ENCODE results near the gene INTS11.

Gene INTS11

DNA sequence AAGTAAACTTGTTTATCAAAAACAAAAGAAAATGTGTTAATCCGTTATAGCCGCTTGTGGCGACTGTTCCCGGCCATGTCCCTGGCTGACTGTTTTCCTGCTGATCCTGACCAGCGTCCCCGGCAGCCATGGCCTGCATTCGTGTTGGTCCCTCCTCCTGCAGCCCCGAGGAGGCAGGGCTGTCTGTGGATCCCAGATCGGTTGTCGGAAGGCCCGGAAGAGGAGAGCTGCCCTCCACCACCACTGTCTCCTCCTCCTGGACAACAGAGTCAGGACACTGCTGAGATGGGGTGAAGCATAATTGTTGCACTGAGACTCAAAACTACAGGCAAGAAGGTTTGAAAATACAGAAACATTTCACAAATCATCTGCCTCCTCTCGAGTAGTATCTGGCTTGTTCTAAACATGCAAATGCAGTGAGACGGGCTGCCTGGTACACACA, 37.5 kb upstream of the INTS11 start:
- 0 out of 3 replicates have a peak, but pooled peaks have one; percentile 2 for ATAC-seq
- TF ChIP-seq CSDC2 (CRISPR knock-in tag; IDR thresholded peaks at IDR 0.05), result no peak
- TF ChIP-seq ZFP3 (CRISPR knock-in tag; IDR thresholded peaks at IDR 0.05), result no peak
- TF ChIP-seq ZFP30 (CRISPR knock-in tag; IDR thresholded peaks at IDR 0.05), result no peak
- TF ChIP-seq, protein P1, sequence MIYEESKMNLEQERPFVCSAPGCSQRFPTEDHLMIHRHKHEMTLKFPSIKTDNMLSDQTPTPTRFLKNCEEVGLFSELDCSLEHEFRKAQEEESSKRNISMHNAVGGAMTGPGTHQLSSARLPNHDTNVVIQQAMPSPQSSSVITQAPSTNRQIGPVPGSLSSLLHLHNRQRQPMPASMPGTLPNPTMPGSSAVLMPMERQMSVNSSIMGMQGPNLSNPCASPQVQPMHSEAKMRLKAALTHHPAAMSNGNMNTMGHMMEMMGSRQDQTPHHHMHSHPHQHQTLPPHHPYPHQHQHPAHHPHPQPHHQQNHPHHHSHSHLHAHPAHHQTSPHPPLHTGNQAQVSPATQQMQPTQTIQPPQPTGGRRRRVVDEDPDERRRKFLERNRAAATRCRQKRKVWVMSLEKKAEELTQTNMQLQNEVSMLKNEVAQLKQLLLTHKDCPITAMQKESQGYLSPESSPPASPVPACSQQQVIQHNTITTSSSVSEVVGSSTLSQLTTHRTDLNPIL (CRISPR knock-in tag; IDR thresholded peaks at IDR 0.05; ENCODE audit: low read depth), result no peak
- no peak for TF ChIP-seq ZC3H10 (CRISPR knock-in tag; IDR thresholded peaks at IDR 0.05)
- no peak for TF ChIP-seq PPARA (CRISPR knock-in tag; IDR thresholded peaks at IDR 0.05; ENCODE audit: borderline replicate concordance)
- no peak for TF ChIP-seq GLIS3 (CRISPR knock-in tag; IDR thresholded peaks at IDR 0.05)
- TF ChIP-seq RARB (CRISPR knock-in tag; IDR thresholded peaks at IDR 0.05), result no peak
- TF ChIP-seq, protein P2, sequence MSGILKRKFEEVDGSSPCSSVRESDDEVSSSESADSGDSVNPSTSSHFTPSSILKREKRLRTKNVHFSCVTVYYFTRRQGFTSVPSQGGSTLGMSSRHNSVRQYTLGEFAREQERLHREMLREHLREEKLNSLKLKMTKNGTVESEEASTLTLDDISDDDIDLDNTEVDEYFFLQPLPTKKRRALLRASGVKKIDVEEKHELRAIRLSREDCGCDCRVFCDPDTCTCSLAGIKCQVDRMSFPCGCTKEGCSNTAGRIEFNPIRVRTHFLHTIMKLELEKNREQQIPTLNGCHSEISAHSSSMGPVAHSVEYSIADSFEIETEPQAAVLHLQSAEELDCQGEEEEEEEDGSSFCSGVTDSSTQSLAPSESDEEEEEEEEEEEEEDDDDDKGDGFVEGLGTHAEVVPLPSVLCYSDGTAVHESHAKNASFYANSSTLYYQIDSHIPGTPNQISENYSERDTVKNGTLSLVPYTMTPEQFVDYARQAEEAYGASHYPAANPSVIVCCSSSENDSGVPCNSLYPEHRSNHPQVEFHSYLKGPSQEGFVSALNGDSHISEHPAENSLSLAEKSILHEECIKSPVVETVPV (CRISPR knock-in tag; IDR thresholded peaks at IDR 0.05), result no peak

DNA sequence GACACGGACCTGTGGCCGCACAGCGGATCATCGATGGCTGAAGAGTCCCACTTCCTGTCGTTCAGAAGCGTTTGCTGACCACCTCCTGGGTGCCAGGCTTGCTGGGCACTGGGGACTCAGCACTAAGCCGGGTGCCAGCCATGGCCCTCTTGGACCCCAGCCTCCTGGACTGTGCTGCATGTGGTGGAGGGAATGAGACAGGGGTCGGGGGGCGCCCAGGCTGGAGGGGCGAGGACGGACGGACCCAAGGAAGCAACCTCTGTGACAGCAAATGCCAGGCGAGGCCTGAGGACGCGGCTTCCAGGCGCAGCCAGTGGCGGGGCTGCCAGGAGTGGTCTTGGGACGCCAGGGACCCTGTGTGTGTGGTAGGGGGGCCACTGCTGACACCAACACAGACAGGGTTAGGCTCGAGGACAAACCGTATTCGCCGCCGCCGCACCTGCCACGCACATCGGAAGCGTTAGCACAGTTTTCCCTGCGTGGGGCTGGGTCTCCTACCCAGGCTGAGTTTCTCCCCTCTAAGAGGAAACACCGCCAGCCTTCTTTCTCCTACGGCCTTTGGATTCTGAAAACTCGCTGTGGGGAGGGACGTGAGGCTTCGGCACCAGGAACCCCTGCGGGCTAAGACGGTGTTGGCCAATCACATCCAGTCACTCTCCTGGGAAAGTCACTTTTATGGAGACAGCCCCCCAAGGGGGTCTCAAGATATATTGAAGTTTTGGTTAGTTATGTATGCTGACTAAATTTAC, 36.9 kb upstream of the INTS11 start:
- no peak for TF ChIP-seq ZFP30 (CRISPR knock-in tag; IDR thresholded peaks at IDR 0.05)
- no peak for ATAC-seq

DNA sequence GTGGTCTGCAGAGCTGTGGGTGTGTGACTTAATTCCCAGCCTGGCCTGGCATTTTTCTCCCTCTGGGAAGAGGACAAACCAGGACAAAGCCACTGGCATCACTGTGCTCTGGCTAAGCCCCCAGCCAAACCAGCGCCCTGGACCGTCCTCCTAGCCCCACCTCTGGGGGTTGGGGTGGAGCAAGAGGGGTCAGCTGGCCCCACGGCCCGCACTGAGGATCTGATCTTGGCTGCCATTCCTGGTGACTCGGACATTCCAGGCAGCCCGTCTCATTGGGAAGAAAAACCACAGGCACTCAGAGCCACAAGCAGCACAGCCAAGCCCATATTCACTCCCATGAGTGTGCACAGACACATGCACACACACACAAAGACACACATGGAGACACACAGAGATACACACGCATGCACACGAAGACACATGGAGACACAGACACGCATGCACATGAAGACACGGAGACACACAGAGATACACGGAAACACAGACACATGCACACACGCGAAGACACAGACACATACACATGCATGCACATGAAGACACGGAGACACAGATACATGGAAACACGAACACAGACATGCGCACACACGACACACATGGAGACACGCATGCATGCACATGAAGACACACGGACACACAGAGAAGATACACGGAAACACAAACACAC, 36.2 kb upstream of the INTS11 start:
- ATAC-seq, result peak; percentile 86
- TF ChIP-seq SNAI2 (CRISPR knock-in tag; IDR thresholded peaks at IDR 0.05) (no peak), ZNF565 (CRISPR knock-in tag; conservative IDR thresholded peaks at IDR 0.05; ENCODE audit: low read depth) (no peak), ZC3H10 (CRISPR knock-in tag; IDR thresholded peaks at IDR 0.05) (no peak)
- TF ChIP-seq, protein P3, sequence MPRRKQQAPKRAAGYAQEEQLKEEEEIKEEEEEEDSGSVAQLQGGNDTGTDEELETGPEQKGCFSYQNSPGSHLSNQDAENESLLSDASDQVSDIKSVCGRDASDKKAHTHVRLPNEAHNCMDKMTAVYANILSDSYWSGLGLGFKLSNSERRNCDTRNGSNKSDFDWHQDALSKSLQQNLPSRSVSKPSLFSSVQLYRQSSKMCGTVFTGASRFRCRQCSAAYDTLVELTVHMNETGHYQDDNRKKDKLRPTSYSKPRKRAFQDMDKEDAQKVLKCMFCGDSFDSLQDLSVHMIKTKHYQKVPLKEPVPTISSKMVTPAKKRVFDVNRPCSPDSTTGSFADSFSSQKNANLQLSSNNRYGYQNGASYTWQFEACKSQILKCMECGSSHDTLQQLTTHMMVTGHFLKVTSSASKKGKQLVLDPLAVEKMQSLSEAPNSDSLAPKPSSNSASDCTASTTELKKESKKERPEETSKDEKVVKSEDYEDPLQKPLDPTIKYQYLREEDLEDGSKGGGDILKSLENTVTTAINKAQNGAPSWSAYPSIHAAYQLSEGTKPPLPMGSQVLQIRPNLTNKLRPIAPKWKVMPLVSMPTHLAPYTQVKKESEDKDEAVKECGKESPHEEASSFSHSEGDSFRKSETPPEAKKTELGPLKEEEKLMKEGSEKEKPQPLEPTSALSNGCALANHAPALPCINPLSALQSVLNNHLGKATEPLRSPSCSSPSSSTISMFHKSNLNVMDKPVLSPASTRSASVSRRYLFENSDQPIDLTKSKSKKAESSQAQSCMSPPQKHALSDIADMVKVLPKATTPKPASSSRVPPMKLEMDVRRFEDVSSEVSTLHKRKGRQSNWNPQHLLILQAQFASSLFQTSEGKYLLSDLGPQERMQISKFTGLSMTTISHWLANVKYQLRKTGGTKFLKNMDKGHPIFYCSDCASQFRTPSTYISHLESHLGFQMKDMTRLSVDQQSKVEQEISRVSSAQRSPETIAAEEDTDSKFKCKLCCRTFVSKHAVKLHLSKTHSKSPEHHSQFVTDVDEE (CRISPR knock-in tag; IDR thresholded peaks at IDR 0.05), result 0 out of 2 replicates have a peak, but pooled peaks have one; percentile 13

DNA sequence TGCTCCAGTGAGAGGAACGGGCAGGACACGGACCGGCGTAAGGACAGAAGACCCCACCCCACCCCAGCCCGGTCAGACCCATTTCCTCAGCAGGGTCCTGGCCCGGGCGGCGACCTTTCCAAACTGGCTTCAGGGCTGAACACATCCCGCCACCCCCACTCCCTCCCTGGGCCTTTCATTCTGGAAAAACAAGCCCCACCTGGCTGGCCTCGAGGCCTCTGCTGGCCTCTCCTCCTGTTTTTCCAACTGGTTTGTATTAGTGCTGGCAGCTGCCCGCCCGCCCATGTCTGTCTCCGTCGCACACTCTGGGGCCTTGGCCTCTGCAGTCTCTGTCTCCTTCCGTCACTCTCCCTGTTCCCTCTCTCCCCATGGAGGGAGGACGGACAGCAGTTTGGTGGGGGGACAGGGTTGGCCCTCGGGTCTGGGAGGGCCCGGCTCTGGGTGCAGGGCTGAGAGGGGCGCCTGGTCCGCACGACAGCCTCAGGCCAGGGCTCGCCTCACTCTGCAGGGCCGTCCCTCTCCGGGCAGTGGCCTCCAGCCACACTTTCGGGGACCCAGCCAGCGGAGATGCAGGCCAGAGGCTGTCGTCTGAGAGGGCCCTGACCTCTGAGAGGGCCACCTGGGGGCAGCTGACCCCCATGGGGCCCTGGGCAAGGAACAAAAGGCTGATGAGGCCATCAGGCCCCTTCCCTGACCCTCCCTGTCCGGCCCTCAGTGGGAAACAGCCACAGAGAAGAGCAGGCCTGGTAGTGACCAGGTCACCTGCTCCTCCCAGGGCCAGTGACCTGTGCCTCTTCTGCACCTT, 35.4 kb upstream of the INTS11 start:
- TF ChIP-seq ZNF70 (CRISPR knock-in tag; IDR thresholded peaks at IDR 0.05) (0 out of 2 replicates have a peak, but pooled peaks have one; percentile 6), ARNTL (CRISPR knock-in tag; IDR thresholded peaks at IDR 0.05; ENCODE audit: borderline replicate concordance, low read depth) (no peak), ZNF565 (CRISPR knock-in tag; conservative IDR thresholded peaks at IDR 0.05; ENCODE audit: low read depth) (0 out of 2 replicates have a peak, but pooled peaks have one; percentile 10), TCF4 (CRISPR knock-in tag; IDR thresholded peaks at IDR 0.05; ENCODE audit: borderline replicate concordance) (peak; percentile 75; the same call in 1 of the 2 replicates)
- ATAC-seq, result peak; percentile 62

DNA sequence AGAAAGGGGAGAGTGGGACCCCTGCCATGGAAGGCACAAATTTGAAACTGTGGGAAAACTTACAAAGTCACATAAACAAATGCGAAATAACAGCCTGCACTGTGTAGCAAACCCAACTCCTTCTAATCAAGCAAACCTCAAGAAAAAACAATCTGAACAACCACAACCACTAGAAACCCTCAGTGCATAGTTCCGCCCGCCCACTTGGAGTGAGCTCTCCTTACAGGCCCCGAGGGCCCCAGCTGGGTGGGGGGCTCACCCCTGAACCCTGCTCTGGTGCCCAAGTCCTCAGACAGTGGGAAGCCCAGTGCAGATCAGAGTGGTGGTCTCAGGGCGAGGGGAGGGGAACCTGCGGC, 34.8 kb upstream of the INTS11 start:
- peak; percentile 8; the same call in 2 of the 3 replicates for ATAC-seq
- TF ChIP-seq, protein P4, sequence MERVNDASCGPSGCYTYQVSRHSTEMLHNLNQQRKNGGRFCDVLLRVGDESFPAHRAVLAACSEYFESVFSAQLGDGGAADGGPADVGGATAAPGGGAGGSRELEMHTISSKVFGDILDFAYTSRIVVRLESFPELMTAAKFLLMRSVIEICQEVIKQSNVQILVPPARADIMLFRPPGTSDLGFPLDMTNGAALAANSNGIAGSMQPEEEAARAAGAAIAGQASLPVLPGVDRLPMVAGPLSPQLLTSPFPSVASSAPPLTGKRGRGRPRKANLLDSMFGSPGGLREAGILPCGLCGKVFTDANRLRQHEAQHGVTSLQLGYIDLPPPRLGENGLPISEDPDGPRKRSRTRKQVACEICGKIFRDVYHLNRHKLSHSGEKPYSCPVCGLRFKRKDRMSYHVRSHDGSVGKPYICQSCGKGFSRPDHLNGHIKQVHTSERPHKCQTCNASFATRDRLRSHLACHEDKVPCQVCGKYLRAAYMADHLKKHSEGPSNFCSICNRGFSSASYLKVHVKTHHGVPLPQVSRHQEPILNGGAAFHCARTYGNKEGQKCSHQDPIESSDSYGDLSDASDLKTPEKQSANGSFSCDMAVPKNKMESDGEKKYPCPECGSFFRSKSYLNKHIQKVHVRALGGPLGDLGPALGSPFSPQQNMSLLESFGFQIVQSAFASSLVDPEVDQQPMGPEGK (CRISPR knock-in tag; IDR thresholded peaks at IDR 0.05; ENCODE audit: borderline replicate concordance), result no peak
- no peak for TF ChIP-seq BACH2 (CRISPR knock-in tag; IDR thresholded peaks at IDR 0.05; ENCODE audit: borderline replicate concordance)
- TF ChIP-seq ZC3H10 (CRISPR knock-in tag; IDR thresholded peaks at IDR 0.05), result no peak
- no peak for TF ChIP-seq SNAI2 (CRISPR knock-in tag; IDR thresholded peaks at IDR 0.05)
- TF ChIP-seq ZFP3 (CRISPR knock-in tag; IDR thresholded peaks at IDR 0.05), result no peak
- TF ChIP-seq ZNF8 (CRISPR knock-in tag; IDR thresholded peaks at IDR 0.05), result no peak
- no peak for TF ChIP-seq RARB (CRISPR knock-in tag; IDR thresholded peaks at IDR 0.05)
- no peak for TF ChIP-seq PPARA (CRISPR knock-in tag; IDR thresholded peaks at IDR 0.05; ENCODE audit: borderline replicate concordance)
